CD4-positive, alpha-beta T cell (primary cell): ENCODE results near the gene PPM1H. TPM values are rescaled to one million over a fixed set of nuclear protein-coding genes. Genes with fewer than 3 reads are reported as not detected.

Experiments used
- ATAC-seq: fragments of 200-7000 bp; cut with Tn5 transposase; one replicate; pipeline ENCODE4 v1.10.0; 2022; ENCODE audit warnings: mild to moderate bottlenecking; ENCODE audit not compliant: poor library complexity
- CTCF ChIA-PET: fragments of 350-600 bp; sonication (Branson Sonifier 250); formaldehyde crosslinking; loops from one replicate; lab custom pipeline; 2021; ENCODE audit warnings: antibody characterized with exemption, inconsistent platforms; lab: Charles Lee
- POLR2A ChIA-PET: fragments of 350-600 bp; sonication (Branson Sonifier 250); formaldehyde crosslinking; loops from one replicate; lab custom pipeline; 2021; ENCODE audit warnings: antibody characterized with exemption, inconsistent platforms; lab: Charles Lee
- DNase-seq, 14 experiments: peaks; one replicate each; pipeline ENCODE4 v3.0.0-alpha.2; 2013 to 2020; ENCODE audit warnings: mixed read lengths in 2 of 14
- H3K27ac ChIP-seq, 2 donors: one replicate each; pipeline versions ENCODE4 v1.5.1 to v1.7.0; 2013; ENCODE audit warnings: low read length in 2 of 2, low read depth in 1 of 2, mild to moderate bottlenecking in 1 of 2
- H3K27me3 ChIP-seq, 2 experiments: 1 replicate in 1 of 2; 2 replicates in 1 of 2; pipeline versions ENCODE4 v1.6.1 to v1.7.0; 2013; ENCODE audit warnings: low read length in 2 of 2, control low read depth in 1 of 2, mild to moderate bottlenecking in 1 of 2, moderate library complexity in 1 of 2; ENCODE audit not compliant: insufficient read depth in 2 of 2, control insufficient read depth in 1 of 2
- H3K36me3 ChIP-seq: one replicate; pipeline ENCODE4 v1.6.1; 2013; ENCODE audit warnings: low read length, control low read depth; ENCODE audit not compliant: insufficient read depth
- H3K4me1 ChIP-seq: one replicate; pipeline ENCODE4 v1.6.1; 2013; ENCODE audit warnings: low read length, control low read depth; ENCODE audit not compliant: insufficient read depth
- H3K4me3 ChIP-seq: one replicate; pipeline ENCODE4 v1.5.1; 2013; ENCODE audit warnings: mild to moderate bottlenecking, low read length, moderate library complexity
- H3K9me3 ChIP-seq, 2 experiments: 1 replicate in 1 of 2; 2 replicates in 1 of 2; pipeline versions ENCODE4 v1.6.1 to v1.7.0; 2013; ENCODE audit warnings: low read length in 2 of 2, mild to moderate bottlenecking in 2 of 2, control low read depth in 1 of 2, moderate library complexity in 1 of 2; ENCODE audit not compliant: control insufficient read depth in 1 of 2, insufficient read depth in 1 of 2
- H3K27ac Mint-ChIP-seq: one replicate; pipeline ENCODE4 v1.8.0; 2020; ENCODE audit warnings: mixed read lengths
- H3K27me3 Mint-ChIP-seq: one replicate; pipeline ENCODE4 v1.8.0; 2021; ENCODE audit warnings: mixed read lengths
- H3K36me3 Mint-ChIP-seq: one replicate; pipeline ENCODE4 v1.8.0; 2021; ENCODE audit warnings: low read depth, mixed read lengths
- H3K4me1 Mint-ChIP-seq: one replicate; pipeline ENCODE4 v1.8.0; 2021; ENCODE audit warnings: low read depth, mixed read lengths
- H3K4me3 Mint-ChIP-seq: one replicate; pipeline ENCODE4 v1.8.0; 2020; ENCODE audit warnings: mild to moderate bottlenecking, mixed read lengths
- H3K9me3 Mint-ChIP-seq: one replicate; pipeline ENCODE4 v1.8.0; 2020; ENCODE audit warnings: mixed read lengths
- intact Hi-C, 2 experiments: fragments of 100-400 bp; cut with DNase I in 1 of 2; cut with micrococcal nuclease in 1 of 2; formaldehyde crosslinking; loops; one replicate each; pipeline versions ENCODE4 v1.15.1 to v1.9.0; 2023 to 2025; cut with DNase I, micrococcal nuclease
- total RNA-seq, 174 experiments: library from RNA in 2 of 174; stranded (reverse) in 2 of 174; gene quantifications; one replicate each; pipeline ENCODE4 v1.2.3 and lab custom pipeline; 2021 to 2026
- TF ChIP-seq, protein P1 (sequence below): fragments of 200-600 bp; IDR thresholded peaks from one replicate; pipeline ENCODE4 v1.8.0; 2022; ENCODE audit warnings: antibody characterized with exemption, mild to moderate bottlenecking

The PPM1H gene
- total RNA-seq, 2 experiments from 2014 or later: not detected

DNA sequence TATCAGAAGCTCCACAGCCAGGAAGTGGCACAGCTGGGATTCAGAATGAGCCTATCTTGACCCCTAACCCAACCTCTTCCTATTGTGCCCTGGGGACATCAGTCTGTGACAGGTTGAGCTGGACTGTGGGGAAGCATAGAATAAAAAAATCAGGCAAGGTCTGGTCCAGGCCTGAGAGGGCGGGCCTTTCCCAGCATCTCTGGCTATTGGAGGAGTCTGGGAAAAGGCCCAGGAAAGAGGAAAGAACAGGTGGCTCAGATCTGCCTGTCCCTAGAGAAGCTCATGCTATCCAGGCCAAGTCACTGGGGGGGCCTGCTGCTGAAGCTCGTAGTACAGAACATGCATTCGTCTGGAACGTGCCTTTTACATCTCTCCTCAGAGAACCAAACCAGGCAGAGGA, 100.5 kb downstream of the PPM1H start:
- H3K27me3 Mint-ChIP-seq: peaks cover 5% of the 10 kb centered on the region
- H3K27me3 ChIP-seq: peaks cover 0 to 3% of the 10 kb centered on the region in 2 experiments
- no peaks in the 10 kb centered on the region for H3K4me1 ChIP-seq
- H3K27ac Mint-ChIP-seq: no peak overlapping the region
- H3K27ac ChIP-seq: no peak overlapping the region
- no peaks in the 10 kb centered on the region for H3K36me3 ChIP-seq
- no peaks in the 10 kb centered on the region for H3K9me3 Mint-ChIP-seq
- ChIA-PET POLR2A (no interaction called here), CTCF (no interaction called here)
- H3K4me3 ChIP-seq: no peak overlapping the region
- DNase-seq (no peak), ATAC-seq (no peak)
- TF ChIP-seq, protein P1, sequence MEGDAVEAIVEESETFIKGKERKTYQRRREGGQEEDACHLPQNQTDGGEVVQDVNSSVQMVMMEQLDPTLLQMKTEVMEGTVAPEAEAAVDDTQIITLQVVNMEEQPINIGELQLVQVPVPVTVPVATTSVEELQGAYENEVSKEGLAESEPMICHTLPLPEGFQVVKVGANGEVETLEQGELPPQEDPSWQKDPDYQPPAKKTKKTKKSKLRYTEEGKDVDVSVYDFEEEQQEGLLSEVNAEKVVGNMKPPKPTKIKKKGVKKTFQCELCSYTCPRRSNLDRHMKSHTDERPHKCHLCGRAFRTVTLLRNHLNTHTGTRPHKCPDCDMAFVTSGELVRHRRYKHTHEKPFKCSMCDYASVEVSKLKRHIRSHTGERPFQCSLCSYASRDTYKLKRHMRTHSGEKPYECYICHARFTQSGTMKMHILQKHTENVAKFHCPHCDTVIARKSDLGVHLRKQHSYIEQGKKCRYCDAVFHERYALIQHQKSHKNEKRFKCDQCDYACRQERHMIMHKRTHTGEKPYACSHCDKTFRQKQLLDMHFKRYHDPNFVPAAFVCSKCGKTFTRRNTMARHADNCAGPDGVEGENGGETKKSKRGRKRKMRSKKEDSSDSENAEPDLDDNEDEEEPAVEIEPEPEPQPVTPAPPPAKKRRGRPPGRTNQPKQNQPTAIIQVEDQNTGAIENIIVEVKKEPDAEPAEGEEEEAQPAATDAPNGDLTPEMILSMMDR: no peak
- intact Hi-C loops: no loop called here
- H3K4me3 Mint-ChIP-seq: no peak overlapping the region
- no peaks in the 10 kb centered on the region for H3K9me3 ChIP-seq
- no peaks in the 10 kb centered on the region for H3K36me3 Mint-ChIP-seq
- no peaks in the 10 kb centered on the region for H3K4me1 Mint-ChIP-seq

DNA sequence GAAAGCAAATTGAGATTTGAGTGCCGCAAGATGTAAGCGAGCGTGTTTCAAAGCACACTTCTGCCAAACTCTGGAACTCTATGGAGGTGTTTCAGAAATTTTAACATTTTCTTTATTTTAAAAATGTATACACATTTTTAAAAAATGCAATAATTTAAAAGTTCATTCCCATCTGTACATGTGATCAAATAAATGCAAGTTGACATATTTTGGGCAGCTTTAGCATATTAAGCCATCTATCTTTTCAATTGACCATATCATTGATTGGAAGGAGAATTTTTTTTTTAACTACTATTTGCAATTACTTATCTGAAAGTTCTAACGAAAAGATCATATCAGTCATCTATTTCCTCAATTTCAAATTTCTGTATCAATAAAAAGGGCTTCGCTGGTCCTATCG, 101.3 kb downstream of the PPM1H start:
- POLR2A ChIA-PET: no interaction called here

DNA sequence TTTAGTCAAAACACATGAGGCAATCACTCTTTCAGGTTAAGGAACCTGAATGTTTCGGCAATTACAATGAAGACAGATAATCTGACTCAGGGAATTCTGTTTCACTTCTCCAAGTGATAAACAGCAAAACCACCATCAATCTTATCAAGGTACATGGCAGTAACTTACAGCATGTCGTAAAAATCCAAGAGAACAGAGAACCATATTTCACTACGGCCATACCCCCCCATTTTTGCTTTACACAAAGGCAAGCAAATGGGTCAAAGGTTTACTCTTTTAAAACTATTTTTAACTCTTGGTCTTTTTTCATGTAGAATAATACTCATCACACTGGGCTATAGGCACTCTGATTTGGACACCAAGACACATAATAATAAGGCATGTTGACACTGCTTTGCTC, 102.4 kb downstream of the PPM1H start:
- POLR2A ChIA-PET: no interaction called here
- no peak for ATAC-seq
- H3K4me1 ChIP-seq: no peaks in the 10 kb centered on the region
- H3K4me1 Mint-ChIP-seq: no peaks in the 10 kb centered on the region
- H3K4me3 Mint-ChIP-seq: no peak overlapping the region
- CTCF ChIA-PET: no interaction called here
- TF ChIP-seq, protein P1: no peak
- no peaks in the 10 kb centered on the region for H3K36me3 Mint-ChIP-seq
- no peak for DNase-seq
- intact Hi-C loops: no loop called here
- no peak overlapping the region for H3K27ac ChIP-seq
- no peaks in the 10 kb centered on the region for H3K9me3 Mint-ChIP-seq
- H3K27me3 ChIP-seq: peaks cover 0 to 3% of the 10 kb centered on the region in 2 experiments
- H3K27me3 Mint-ChIP-seq: peaks cover 5% of the 10 kb centered on the region
- H3K27ac Mint-ChIP-seq: no peak overlapping the region
- H3K4me3 ChIP-seq: no peak overlapping the region
- no peaks in the 10 kb centered on the region for H3K36me3 ChIP-seq
- H3K9me3 ChIP-seq: no peaks in the 10 kb centered on the region

More for the DNA sequence above, 101.3 kb downstream of the PPM1H start:
- no peaks in the 10 kb centered on the region for H3K4me1 Mint-ChIP-seq
- H3K27ac Mint-ChIP-seq: no peak overlapping the region
- H3K4me3 Mint-ChIP-seq: no peak overlapping the region
- intact Hi-C loops: no loop called here
- H3K27me3 Mint-ChIP-seq: peaks cover 5% of the 10 kb centered on the region
- no peaks in the 10 kb centered on the region for H3K36me3 Mint-ChIP-seq
- DNase-seq (no peak), ATAC-seq (no peak)
- Histone ChIP-seq H3K27me3 (peaks cover 0 to 3% of the 10 kb centered on the region in 2 experiments), H3K4me1 (no peaks in the 10 kb centered on the region), H3K9me3 (no peaks in the 10 kb centered on the region), H3K36me3 (no peaks in the 10 kb centered on the region), H3K4me3 (no peak overlapping the region), H3K27ac (no peak overlapping the region)
- TF ChIP-seq, protein P1: no peak
- CTCF ChIA-PET: no interaction called here
- no peaks in the 10 kb centered on the region for H3K9me3 Mint-ChIP-seq
